ENCODE results near the gene TPM1.

The TPM1 gene

DNA sequence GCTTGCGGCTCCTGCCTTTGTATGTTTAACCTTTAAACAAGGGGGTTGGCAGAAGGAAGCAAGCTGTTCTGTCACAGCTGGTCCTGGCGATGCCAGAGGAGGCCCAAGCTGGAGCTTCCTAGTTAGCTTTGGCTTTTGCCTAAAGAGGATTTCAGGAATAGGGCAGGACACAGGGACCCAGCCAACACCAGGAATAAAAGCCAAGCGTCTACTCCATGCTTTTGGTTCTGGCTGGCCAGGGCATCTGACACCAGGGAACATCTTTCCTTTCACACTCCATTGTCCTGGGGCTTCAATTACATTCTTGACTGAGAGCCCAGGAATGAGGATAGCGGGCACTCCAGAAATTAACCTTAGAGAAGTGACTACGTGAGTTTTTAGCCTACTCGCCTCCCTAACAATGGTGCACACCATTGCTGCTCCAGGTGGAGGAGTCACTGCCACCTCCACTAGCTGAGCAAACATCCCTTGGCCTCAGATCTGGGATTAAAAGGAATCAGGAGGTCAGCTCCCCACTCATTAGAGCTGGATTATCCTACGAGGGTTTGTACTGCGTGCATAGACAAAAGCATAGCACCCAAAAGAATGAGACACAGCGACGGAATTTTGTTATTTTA is 38.2 kb downstream of the TPM1 start:
- no peak for TF ChIP-seq Cebpa-rat (IDR thresholded peaks at IDR 0.05)
- Histone ChIP-seq H3K4me2 (no peak overlapping the region), H3K4me3 (no peak overlapping the region), H4K20me1 (no peaks in the 10 kb centered on the region), H3K4me1 (no peaks in the 10 kb centered on the region), H3K9me3 (no peaks in the 10 kb centered on the region), H3K27ac (no peak overlapping the region), H3K27me3 (no peaks in the 10 kb centered on the region), H3K36me3 (no peaks in the 10 kb centered on the region), H3K9ac (no peak overlapping the region)

DNA sequence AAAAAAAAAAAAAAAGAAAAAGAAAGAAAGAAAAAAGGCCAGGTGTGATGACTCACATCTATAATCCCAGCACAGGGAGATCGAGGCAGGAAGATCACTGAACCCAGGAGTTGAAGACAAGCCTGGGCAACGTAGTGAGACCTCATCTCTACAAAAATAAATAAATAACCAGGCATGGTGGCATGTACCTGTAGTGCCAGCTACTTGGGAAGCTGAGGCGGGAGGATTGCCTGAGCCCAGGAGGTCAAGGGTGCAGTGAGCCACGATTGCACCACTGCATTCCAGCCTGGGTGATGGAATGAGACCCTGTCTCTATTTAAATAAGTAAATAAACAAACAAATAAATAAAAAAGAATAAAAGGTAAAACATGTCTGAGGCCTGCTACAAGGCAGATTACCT is 39.8 kb downstream of the TPM1 start:
- no peaks in the 10 kb centered on the region for H3K27me3 ChIP-seq
- no peaks in the 10 kb centered on the region for H3K36me3 ChIP-seq
- no peak overlapping the region for H3K4me2 ChIP-seq
- no peak overlapping the region for H3K4me3 ChIP-seq
- TF ChIP-seq Cebpa-rat (IDR thresholded peaks at IDR 0.05), result no peak
- H3K9ac ChIP-seq, result no peak overlapping the region
- no peak overlapping the region for H3K27ac ChIP-seq
- no peaks in the 10 kb centered on the region for H3K4me1 ChIP-seq
- no peaks in the 10 kb centered on the region for H4K20me1 ChIP-seq
- no peaks in the 10 kb centered on the region for H3K9me3 ChIP-seq

DNA sequence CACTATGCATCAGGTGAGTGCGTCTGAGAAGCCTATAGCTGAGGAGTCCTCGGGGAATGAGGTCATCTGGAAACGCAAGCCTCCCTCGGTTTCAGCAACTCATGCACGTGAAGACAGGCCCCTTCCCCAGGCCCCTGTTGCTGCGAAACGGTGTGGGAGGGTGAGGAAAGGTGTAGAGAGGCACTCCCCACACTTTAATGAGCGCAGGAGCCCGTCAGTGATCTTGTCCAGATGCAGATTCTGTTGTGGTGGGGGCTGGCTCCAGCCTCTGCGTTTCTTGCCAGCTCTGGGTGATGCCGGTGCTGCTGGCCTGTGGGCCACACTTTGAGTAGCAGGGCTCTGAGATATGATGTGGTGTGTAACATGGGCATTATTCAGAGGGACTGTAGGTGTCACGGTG is 40.5 kb downstream of the TPM1 start:
- Histone ChIP-seq H4K20me1 (no peaks in the 10 kb centered on the region), H3K9me3 (no peaks in the 10 kb centered on the region), H3K4me1 (peaks cover 5% of the 10 kb centered on the region), H3K9ac (no peak overlapping the region), H3K27ac (no peak overlapping the region), H3K4me3 (no peak overlapping the region), H3K36me3 (no peaks in the 10 kb centered on the region), H3K4me2 (no peak overlapping the region), H3K27me3 (no peaks in the 10 kb centered on the region)
- TF ChIP-seq Cebpa-rat (IDR thresholded peaks at IDR 0.05), result no peak

DNA sequence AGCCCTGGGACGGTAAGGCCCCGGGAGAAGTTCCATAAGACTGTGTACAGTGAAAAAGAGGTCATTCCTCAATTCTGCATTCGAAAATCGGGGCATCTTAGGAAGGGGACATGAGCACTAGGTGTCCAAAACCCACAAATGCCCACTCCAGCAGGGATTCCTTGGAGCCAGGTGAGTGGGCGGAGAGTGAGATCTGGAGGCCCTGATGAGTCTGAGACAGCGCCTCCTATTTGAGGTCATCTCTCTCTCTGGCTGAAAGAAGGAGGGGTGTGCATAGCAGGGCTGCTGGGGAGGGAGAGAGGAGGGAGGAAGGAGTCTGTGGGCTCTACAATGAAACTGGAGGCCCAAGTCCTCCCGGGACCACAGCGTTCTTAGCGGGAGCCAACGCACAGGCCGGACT is 41.0 kb downstream of the TPM1 start:
- peaks cover 10% of the 10 kb centered on the region for H3K4me1 ChIP-seq
- H3K36me3 ChIP-seq, result no peaks in the 10 kb centered on the region
- no peaks in the 10 kb centered on the region for H3K27me3 ChIP-seq
- no peak overlapping the region for H3K4me2 ChIP-seq
- H3K27ac ChIP-seq, result no peak overlapping the region
- no peak for TF ChIP-seq Cebpa-rat (IDR thresholded peaks at IDR 0.05)
- H3K9me3 ChIP-seq, result no peaks in the 10 kb centered on the region
- H3K9ac ChIP-seq, result no peak overlapping the region
- H3K4me3 ChIP-seq, result no peak overlapping the region
- no peaks in the 10 kb centered on the region for H4K20me1 ChIP-seq

DNA sequence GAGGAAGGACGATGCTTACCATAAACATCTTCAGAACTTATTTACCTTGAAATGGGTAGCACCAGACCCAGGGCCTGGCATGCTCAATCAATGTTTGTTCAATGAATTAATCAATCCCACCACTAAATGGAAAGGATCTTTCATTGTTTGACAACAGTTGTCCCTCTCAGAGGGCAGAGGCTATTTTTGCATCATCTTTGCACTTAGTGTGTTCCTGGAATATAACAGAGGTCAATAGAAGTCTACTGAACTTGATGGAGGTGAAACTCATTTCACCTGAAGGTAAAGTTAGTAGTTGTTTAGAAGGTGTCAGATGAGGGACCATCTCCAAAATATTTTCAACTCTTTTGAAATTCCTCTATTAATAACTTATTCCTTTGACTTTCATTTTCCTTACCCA is 42.3 kb downstream of the TPM1 start:
- Histone ChIP-seq H4K20me1 (no peaks in the 10 kb centered on the region), H3K9me3 (no peaks in the 10 kb centered on the region), H3K27ac (no peak overlapping the region), H3K27me3 (no peaks in the 10 kb centered on the region), H3K9ac (no peak overlapping the region), H3K36me3 (no peaks in the 10 kb centered on the region), H3K4me2 (no peak overlapping the region), H3K4me1 (peaks cover 22% of the 10 kb centered on the region), H3K4me3 (no peak overlapping the region)
- no peak for TF ChIP-seq Cebpa-rat (IDR thresholded peaks at IDR 0.05)

DNA sequence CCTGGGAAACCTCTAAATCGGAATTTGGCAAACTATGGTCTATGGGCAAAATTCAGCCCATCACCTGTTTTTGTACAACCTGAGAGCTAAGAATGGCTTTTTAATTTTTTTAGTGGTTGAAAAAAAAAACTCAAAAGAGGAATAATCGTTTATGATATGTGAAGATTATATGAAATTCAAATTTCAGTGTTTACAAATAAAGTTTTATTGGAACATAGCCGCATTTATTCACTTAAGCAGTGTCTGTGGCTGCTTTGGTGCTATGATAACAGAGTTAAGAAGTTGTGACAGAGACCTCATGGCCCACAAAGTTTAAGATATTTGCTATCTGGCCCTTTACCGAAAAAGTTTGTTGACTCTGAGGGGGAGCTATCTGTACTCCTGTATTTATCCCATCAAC is 42.7 kb downstream of the TPM1 start:
- no peak overlapping the region for H3K4me2 ChIP-seq
- no peak for TF ChIP-seq Cebpa-rat (IDR thresholded peaks at IDR 0.05)
- H3K9me3 ChIP-seq, result no peaks in the 10 kb centered on the region
- no peak overlapping the region for H3K9ac ChIP-seq
- H3K4me1 ChIP-seq, result peaks cover 27% of the 10 kb centered on the region
- no peaks in the 10 kb centered on the region for H4K20me1 ChIP-seq
- no peaks in the 10 kb centered on the region for H3K27me3 ChIP-seq
- H3K36me3 ChIP-seq, result no peaks in the 10 kb centered on the region
- no peak overlapping the region for H3K4me3 ChIP-seq
- H3K27ac ChIP-seq, result no peak overlapping the region

DNA sequence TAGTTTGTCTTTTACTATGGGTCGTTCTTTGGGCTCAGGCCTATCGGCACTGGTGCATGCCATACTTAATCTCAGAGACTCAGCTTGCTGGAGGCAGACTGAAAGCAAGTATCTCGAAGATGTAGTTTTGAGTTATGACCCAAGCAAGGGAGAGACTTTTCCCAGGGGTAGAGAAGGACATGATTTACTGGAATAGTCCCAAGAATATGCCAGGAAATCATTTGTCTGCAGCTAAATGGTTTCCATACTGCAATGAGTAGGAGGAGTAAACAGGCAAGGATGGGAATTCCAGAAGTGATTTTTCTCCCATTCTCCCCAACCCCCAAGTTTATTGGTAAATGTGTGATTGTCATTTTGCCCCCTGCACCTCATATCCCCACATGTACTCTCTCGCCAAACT is 43.7 kb downstream of the TPM1 start:
- TF ChIP-seq Cebpa-rat (IDR thresholded peaks at IDR 0.05), result no peak
- Histone ChIP-seq H3K9me3 (no peaks in the 10 kb centered on the region), H3K27me3 (no peaks in the 10 kb centered on the region), H3K4me2 (no peak overlapping the region), H3K4me1 (peaks cover 31% of the 10 kb centered on the region), H3K36me3 (no peaks in the 10 kb centered on the region), H3K4me3 (no peak overlapping the region), H3K27ac (no peak overlapping the region), H4K20me1 (no peaks in the 10 kb centered on the region), H3K9ac (no peak overlapping the region)

DNA sequence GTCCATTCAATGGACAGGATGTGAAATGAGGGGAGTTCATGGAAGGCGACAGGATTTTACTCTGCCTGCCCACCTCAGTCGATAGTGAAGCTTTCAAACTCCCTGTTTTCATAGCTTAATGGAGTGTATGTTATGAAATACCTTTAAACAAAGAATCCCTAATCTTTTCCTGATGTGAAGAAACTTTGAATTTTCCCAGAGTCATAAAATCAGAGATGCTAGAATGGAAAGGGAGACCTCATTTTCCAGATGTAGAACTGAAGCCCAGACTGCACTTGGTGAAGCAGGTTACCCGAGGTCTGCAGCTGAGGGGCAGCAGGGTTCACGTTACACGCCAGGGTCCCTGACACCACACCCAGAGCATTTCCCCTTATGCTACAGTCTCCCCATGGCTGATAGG is 44.4 kb downstream of the TPM1 start:
- H3K9ac ChIP-seq, result no peak overlapping the region
- H3K4me3 ChIP-seq, result no peak overlapping the region
- no peak overlapping the region for H3K4me2 ChIP-seq
- no peaks in the 10 kb centered on the region for H3K36me3 ChIP-seq
- H3K9me3 ChIP-seq, result no peaks in the 10 kb centered on the region
- H3K4me1 ChIP-seq, result peaks cover 31% of the 10 kb centered on the region
- no peaks in the 10 kb centered on the region for H4K20me1 ChIP-seq
- no peaks in the 10 kb centered on the region for H3K27me3 ChIP-seq
- H3K27ac ChIP-seq, result no peak overlapping the region
- no peak for TF ChIP-seq Cebpa-rat (IDR thresholded peaks at IDR 0.05)

DNA sequence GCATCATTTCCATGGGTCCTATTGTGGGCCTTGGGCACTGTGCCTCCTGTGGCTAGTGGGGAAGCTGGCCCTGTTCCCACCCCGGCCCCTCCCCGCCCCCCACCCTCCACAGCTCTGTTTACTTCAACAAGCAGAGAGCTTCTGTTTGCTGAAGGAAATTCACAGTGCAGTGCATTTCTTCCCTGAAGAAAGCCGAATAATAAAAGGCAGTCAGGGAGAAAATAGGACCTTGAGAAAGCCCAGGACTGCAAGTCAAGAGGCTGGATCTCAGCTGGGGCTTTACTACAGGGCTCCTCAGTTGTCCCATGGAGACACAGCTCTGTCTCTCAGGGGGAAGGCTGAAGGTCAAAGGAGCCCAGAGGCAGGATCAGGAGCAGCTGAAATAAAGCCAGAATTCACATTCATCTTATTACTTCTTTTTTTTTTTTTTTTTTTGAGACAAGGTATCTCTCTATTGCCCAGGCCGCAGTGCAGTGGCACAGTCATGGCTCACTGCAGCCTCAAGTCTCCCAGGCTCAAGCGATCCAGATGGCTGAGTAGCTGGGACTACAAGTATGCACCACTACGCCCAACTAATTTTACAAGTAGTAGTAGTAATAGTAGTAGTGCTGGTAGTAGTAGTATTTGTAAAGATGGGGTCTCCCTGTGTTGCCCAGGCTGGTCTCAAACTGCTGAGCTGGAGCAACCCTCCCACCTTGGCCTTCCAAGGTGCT is 46.1 kb downstream of the TPM1 start:
- Histone ChIP-seq H3K27me3 (no peaks in the 10 kb centered on the region), H3K9me3 (no peaks in the 10 kb centered on the region), H3K4me2 (peak overlapping the region; percentile 79), H4K20me1 (no peaks in the 10 kb centered on the region), H3K4me3 (peak overlapping the region; percentile 31; the same call in 1 of the 2 replicates), H3K36me3 (no peaks in the 10 kb centered on the region), H3K27ac (peak overlapping the region; percentile 57), H3K4me1 (peaks cover 33% of the 10 kb centered on the region), H3K9ac (no peak overlapping the region; the same call in 1 of the 2 replicates)
- no peak for TF ChIP-seq Cebpa-rat (IDR thresholded peaks at IDR 0.05)

DNA sequence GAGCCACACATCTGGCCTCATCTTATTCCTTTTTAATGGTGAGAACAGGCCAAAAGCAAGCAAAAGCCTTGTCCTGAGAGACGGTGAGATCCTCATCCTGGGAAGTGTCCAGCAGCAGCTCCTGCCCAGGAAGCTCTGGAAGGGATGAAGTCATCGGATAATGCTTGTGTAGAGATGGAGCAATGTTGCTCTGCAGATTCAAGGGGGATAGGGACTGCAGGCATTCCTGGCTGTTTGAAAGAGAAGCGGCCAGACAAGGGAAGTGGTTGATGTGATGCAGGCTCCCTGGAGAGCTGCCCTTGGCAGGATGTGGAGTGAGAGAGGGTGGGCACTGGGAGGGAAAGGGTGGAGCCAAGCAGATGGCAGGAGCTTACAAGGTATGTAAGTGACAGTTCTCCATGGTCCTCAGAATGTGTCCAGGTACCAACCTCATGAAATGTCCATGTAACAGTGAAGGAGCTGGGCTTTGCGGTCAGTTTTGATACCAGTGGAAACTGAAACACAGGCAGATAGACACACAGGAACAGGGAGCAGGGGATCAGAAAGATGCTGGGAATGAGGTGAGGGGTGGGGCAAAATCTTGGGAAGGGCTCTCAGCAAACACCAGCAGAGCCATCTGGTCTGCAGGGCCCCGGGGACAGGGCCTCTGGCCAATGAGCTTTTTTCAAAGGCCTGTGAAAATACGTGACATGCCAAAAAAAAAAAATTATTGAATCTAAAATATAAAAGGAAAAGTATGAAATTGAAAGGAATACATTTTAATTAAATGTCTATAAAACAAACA is 46.9 kb downstream of the TPM1 start:
- no peaks in the 10 kb centered on the region for H3K36me3 ChIP-seq
- peak overlapping the region; percentile 57 for H3K27ac ChIP-seq
- TF ChIP-seq Cebpa-rat (IDR thresholded peaks at IDR 0.05), result no peak
- H3K9ac ChIP-seq, result no peak overlapping the region; the same call in 1 of the 2 replicates
- no peaks in the 10 kb centered on the region for H3K27me3 ChIP-seq
- no peaks in the 10 kb centered on the region for H3K9me3 ChIP-seq
- peak overlapping the region; percentile 31; the same call in 1 of the 2 replicates for H3K4me3 ChIP-seq
- no peaks in the 10 kb centered on the region for H4K20me1 ChIP-seq
- peaks cover 40% of the 10 kb centered on the region for H3K4me1 ChIP-seq
- H3K4me2 ChIP-seq, result peak overlapping the region; percentile 79
